CD4-positive, alpha-beta T cell treated with Interleukin-6 at 100 ng/mL for 8 hours (primary cell): ENCODE data around the gene SSTR5.

Source experiments
- DNase-seq: peaks from one replicate; pipeline ENCODE4 v3.0.0-alpha.2; 2020; ENCODE audit warnings: mixed read lengths, low spot score

Gene SSTR5

GRCh38 chr16:1054660-1055556, 17.6 kb upstream of the SSTR5 start:
- DNase-seq = peak; percentile 13

DNA sequence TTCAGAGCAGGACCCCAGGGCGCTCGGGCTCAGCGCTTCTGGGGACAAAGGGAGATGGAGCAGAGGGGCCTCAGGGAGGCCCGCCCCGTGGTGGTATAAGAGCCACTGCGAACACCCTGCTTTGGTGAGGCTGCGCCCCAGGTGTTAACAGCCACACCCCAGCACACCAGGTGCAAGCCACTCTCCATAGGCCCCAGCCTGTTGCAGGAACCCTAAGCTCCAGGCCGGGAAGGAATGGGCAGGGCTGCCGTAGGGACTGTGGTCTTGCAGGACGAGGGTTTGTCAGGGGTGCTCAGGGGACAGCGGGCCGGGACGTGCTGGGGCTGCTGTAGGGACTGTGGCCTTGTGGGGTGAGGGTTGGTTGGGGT, 17.0 kb upstream of the SSTR5 start:
- no peak for DNase-seq

GRCh38 chr16:1056196-1056595, 16.4 kb upstream of the SSTR5 start:
- no peak for DNase-seq

- peak; percentile 35 for DNase-seq
These were observed 15.2 kb upstream of the SSTR5 start for GRCh38 chr16:1057252-1057932.

DNA sequence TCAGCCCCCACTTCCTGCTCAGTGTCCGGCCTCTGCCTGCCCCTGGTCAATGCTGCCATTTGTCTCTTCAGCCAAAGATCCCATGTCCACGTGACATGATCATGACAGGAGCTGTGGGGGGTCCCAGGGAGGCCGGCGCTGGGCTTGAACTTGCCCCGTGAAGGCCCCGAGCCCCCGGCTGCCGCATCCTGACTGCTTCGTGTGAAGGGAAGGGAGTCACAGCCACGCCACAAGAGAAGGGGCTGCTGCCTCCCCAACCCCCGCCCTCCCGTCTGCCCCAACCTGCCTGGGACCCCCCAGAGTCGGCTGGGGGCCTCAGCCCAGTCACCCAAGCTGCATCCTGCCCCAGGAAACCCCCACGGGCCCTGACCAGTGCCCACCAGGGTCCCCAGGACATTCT, 14.3 kb upstream of the SSTR5 start:
- no peak for DNase-seq

- no peak for DNase-seq
These were observed 13.2 kb upstream of the SSTR5 start for GRCh38 chr16:1059310-1059709.

DNA sequence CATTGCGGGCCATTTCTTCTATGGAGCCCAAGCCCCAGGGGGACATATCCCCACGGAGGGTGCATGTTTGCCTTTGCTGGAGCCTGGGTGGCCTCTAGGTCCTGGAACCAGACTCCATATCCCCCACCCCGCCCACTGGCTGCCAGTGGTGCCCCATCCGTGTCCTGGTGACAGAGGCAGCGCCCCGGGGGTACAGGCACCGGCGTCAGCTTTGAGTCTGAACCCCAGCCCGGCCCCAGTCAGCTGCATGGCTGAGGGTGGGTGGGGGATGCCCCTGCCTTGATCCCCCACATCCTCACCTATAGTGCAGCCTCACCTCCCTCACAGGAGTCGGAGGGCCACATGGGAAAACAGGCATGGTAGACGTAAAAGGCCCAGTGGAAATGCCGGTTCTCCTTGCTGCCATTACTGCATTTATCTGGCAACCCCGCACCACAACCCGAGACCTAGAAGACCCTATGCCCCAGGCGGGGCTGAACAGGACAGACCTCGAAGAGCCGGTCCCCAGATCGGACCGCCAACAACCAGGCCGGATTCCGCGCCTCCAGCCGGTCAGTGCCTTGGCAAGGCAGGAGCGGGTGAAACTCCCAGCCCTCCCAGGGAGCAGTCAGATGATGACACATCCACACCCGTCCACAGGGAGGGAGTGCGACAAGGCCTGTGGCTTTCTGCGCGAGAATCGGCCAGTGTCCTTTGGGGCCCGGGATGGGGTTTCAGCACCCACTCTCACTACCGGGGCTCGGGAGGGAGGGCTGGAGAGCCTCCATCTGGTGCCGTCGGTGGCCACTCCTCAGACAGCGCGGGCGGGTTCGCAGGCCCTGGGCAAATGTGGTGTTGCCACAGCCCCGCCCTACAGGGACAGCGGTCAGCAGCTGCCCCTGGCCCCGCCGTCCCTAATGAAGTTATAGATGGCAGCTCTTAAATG, 11.9 kb upstream of the SSTR5 start:
- no peak for DNase-seq

GRCh38 chr16:1061769-1062505, 10.6 kb upstream of the SSTR5 start:
- no peak for DNase-seq

- DNase-seq = no peak
These were observed 9.7 kb upstream of the SSTR5 start for GRCh38 chr16:1062895-1063294.

GRCh38 chr16:1063728-1064127, 8.8 kb upstream of the SSTR5 start:
- no peak for DNase-seq

DNA sequence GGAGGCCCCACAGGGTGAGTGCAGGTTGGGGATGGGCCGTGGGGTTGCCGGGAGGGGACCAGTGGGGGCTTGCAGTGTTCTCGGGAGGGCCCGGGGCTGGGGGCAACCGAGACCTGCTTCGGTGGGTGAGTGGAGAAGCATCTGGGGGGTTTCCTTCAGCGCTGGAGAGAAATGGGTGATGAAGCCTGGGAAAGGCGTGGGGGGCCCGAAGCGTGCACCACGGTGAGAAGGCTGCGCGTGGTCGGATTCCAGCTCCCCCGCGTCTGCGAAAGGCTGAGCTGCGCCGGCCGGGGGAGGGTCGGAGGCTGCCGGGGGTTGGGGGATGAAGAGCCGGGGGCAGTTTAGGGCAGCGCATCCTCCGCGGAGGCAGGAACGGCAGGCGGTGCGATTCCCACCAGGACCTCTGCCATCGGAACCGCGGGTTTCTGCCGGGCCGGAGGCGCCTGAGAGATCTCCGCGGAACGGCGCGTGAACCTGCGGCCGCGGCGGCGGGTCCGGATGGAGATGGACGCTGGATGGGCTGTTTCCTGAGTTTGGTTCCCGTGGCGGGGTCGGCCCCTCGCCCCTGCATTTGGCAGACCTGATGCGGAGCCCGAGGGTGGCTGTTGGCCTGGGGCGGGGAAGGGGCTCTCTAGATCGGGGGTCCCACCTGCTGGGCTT, 6.9 kb upstream of the SSTR5 start:
- no peak for DNase-seq

GRCh38 chr16:1066584-1067172, 5.9 kb upstream of the SSTR5 start:
- DNase-seq = no peak

GRCh38 chr16:1067629-1068028, 4.9 kb upstream of the SSTR5 start:
- no peak for DNase-seq

DNA sequence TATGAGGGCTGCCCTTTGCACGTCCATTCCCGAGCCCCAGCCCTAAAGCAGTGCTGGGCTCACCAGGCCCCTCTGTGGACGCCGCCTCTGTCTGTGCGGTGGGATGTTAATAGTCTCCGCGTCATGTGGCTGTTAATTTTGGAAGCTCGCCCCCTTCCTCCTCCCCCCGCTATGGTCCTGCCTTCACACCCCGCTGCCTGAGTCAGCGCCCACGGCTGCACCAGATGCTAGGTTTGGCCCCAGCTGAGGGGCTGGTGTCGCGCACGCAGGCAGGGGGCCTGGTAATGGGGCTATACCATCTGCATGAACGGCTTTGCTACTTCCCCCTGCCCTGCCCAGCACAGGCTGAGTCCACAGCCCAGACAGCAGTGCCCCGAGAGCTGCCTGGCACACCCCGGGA, 4.1 kb upstream of the SSTR5 start:
- no peak for DNase-seq

GRCh38 chr16:1069154-1069553, 3.4 kb upstream of the SSTR5 start:
- no peak for DNase-seq

GRCh38 chr16:1070084-1070863, 2.3 kb upstream of the SSTR5 start:
- DNase-seq = no peak

- no peak for DNase-seq
These were observed 1.6 kb upstream of the SSTR5 start for GRCh38 chr16:1070864-1071408.

DNA sequence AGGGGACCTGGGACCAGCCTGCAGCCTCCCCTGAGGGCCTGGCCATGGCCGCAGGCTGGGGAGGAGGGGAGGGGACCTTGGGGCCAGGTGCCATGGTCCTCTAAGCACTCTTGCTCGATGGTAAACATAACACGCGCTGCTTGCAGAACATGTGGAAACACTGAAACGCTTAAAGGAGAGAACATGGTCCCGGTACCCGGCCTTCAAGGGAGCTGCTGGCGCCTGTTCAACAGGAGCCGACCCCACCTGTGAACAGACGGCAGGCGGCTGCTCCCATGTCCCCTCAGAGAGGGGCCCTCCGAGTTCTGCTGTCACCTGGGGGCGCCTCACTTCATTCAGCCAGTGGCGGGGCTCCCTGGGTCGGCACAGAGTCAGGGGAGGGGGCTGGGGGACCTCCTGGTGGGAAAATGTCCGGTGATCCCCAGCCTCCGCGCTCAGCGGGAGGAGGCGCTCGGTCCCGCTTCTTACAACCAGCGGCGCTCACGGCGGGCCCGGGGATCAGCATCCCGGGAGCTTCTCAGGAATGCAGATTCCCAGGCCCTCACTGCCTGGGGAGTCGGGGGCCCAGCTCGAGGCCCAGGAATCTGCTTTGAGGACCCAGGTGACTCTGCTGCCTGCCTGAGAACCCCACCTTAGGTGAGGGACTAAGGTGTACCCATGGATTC, 854 bp upstream of the SSTR5 start:
- DNase-seq = no peak

GRCh38 chr16:1073262-1073558, 663 bp downstream of the SSTR5 start:
- DNase-seq = no peak
